ENCODE measurements around the gene MDH2.

DNA sequence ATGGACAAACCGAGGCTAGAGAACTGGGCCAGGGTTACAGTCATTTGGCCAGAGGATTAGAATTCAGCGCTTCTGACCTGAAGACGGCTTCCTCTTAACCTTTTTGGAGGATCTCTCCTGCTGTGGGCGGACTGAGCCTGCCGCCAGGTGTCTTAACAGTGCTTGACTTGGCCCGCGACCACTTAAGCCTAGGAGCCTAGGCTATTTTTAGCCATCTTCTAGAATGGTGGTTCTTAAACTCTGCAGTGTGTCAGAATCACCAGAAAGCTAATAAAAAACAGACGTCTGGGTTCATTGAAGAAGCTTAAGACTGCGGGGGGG, 722 bp downstream of the MDH2 start:
- TF ChIP-seq, protein P1, sequence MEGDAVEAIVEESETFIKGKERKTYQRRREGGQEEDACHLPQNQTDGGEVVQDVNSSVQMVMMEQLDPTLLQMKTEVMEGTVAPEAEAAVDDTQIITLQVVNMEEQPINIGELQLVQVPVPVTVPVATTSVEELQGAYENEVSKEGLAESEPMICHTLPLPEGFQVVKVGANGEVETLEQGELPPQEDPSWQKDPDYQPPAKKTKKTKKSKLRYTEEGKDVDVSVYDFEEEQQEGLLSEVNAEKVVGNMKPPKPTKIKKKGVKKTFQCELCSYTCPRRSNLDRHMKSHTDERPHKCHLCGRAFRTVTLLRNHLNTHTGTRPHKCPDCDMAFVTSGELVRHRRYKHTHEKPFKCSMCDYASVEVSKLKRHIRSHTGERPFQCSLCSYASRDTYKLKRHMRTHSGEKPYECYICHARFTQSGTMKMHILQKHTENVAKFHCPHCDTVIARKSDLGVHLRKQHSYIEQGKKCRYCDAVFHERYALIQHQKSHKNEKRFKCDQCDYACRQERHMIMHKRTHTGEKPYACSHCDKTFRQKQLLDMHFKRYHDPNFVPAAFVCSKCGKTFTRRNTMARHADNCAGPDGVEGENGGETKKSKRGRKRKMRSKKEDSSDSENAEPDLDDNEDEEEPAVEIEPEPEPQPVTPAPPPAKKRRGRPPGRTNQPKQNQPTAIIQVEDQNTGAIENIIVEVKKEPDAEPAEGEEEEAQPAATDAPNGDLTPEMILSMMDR (IDR thresholded peaks at IDR 0.05) = no peak
- TF ChIP-seq POLR2A (IDR thresholded peaks at IDR 0.05) = no peak
